K562 (cell line): Measurements from ENCODE around the gene DCLK1. TPM values are rescaled to one million over a fixed set of nuclear protein-coding genes. Genes with fewer than 3 reads are reported as not detected.

Experiments
- ATAC-seq: fragments of 200-7000 bp; cut with Tn5 transposase; 3 replicates; pipeline ENCODE4 v1.9.1; 2020; ENCODE audit warnings: moderate library complexity
- BruUV-seq: library from RNA; stranded (reverse); fragments of 400-500 nt; replicated peaks from 2 replicates; lab custom pipeline; 2021; lab: Mats Ljungman, UMichigan
- CTCF ChIA-PET: fragments of 300-600 bp; formaldehyde crosslinking; extraction: SDS; loops from one replicate; lab custom pipeline; 2021; ENCODE audit warnings: low intra/inter-chr PET ratio; lab: Yijun Ruan, JAX
- POLR2A ChIA-PET: fragments of 300-600, 350-650 bp; sonication (Branson Sonifier 250); formaldehyde crosslinking; extraction: SDS; loops from one replicate; lab custom pipeline; 2021; ENCODE audit warnings: antibody characterized with exemption, inconsistent platforms; lab: Yijun Ruan, JAX
- DNase-seq, 4 experiments: peaks; one replicate each; pipeline versions ENCODE4 v3.0.0 to v3.0.0-alpha.2; 2011 to 2018; ENCODE audit warnings: low spot score in 3 of 4, mixed read lengths in 3 of 4; ENCODE audit errors: extremely low read depth in 1 of 4
- FAIRE-seq: peaks from 2 replicates; lab custom pipeline; 2011; peaks lifted over from hg19 to GRCh38; lab: Jason Lieb, UNC
- H2AFZ ChIP-seq: 2 replicates; pipeline ENCODE4 v1.6.0; 2011; ENCODE audit warnings: low read depth, low read length, control low read depth, inconsistent platforms
- H3K27ac ChIP-seq: fragments of 200-600 bp; 3 replicates; pipeline ENCODE4 v1.8.0; 2011; ENCODE audit warnings: low read depth, mild to moderate bottlenecking, control low read depth, inconsistent platforms, low read length, moderate library complexity, mixed read lengths; ENCODE audit errors: extremely low read depth
- H3K27me3 ChIP-seq, 2 experiments: fragments of 300-600 bp in 1 of 2; 2 replicates in 1 of 2; 3 replicates in 1 of 2; pipeline versions ENCODE4 v1.6.0 to v1.8.0; 2011; ENCODE audit warnings: inconsistent platforms in 2 of 2, low read length in 2 of 2, mild to moderate bottlenecking in 1 of 2, mixed read lengths in 1 of 2, moderate library complexity in 1 of 2; ENCODE audit not compliant: control insufficient read depth in 2 of 2, insufficient read depth in 2 of 2
- H3K36me3 ChIP-seq: fragments of 300-600 bp; 3 replicates; pipeline ENCODE4 v1.8.0; 2011; ENCODE audit warnings: mild to moderate bottlenecking, low read length, inconsistent platforms; ENCODE audit not compliant: control insufficient read depth, insufficient read depth
- H3K4me1 ChIP-seq, 2 experiments: fragments of 200-600 bp in 1 of 2; replicated peaks in 1 of 2; 2 replicates in 1 of 2; 3 replicates in 1 of 2; pipeline versions ENCODE4 v1.5.1 to v1.8.0; 2011; ENCODE audit warnings: inconsistent platforms in 2 of 2, low read length in 2 of 2, mild to moderate bottlenecking in 1 of 2, mixed read lengths in 1 of 2, moderate library complexity in 1 of 2; ENCODE audit not compliant: control insufficient read depth in 2 of 2, insufficient read depth in 2 of 2
- H3K4me2 ChIP-seq: 2 replicates; pipeline ENCODE4 v1.6.1; 2011; ENCODE audit warnings: low read length, control low read depth, inconsistent platforms, mixed read lengths; ENCODE audit not compliant: insufficient read depth
- H3K4me3 ChIP-seq: fragments of 200-600 bp; sonication (generic), shearing (Covaris generic); 2 replicates; pipeline ENCODE4 v1.5.1; 2016; ENCODE audit warnings: control low read depth, inconsistent platforms
- H3K79me2 ChIP-seq: fragments of 200-600 bp; 3 replicates; pipeline ENCODE4 v1.8.0; 2011; ENCODE audit warnings: low read length, inconsistent platforms; ENCODE audit not compliant: control insufficient read depth, insufficient read depth
- H3K9ac ChIP-seq, 2 experiments: 2 replicates each; pipeline versions ENCODE4 v1.6.0 to v1.6.1; 2011; ENCODE audit warnings: low read depth in 2 of 2, low read length in 2 of 2, control low read depth in 1 of 2, inconsistent platforms in 1 of 2, mild to moderate bottlenecking in 1 of 2, mixed read lengths in 1 of 2; ENCODE audit not compliant: insufficient read depth in 1 of 2
- H3K9me1 ChIP-seq: one replicate; pipeline ENCODE4 v1.6.0; 2011; ENCODE audit warnings: inconsistent platforms, mild to moderate bottlenecking, low read length, moderate library complexity; ENCODE audit not compliant: control insufficient read depth, insufficient read depth
- H3K9me3 ChIP-seq: replicated peaks from 2 replicates; pipeline ENCODE4 v1.5.1; 2011; ENCODE audit warnings: low read depth, low read length, inconsistent platforms; ENCODE audit not compliant: control insufficient read depth, insufficient read depth
- H4K20me1 ChIP-seq: replicated peaks from 2 replicates; pipeline ENCODE4 v1.6.1; 2011; ENCODE audit warnings: low read length, inconsistent platforms, mixed read lengths; ENCODE audit not compliant: control insufficient read depth, insufficient read depth
- FOXM1 ChIP-seq, 2 experiments: fragments of 450-650 bp in 1 of 2; sonication (generic) in 1 of 2; formaldehyde crosslinking in 1 of 2; IDR thresholded peaks; 2 replicates each; pipeline versions ENCODE4 v1.6.1 to v1.9.0; 2017 to 2022; ENCODE audit warnings: low read depth in 2 of 2, mild to moderate bottlenecking in 2 of 2, missing genetic modification reagents in 1 of 2, moderate library complexity in 1 of 2
- FOXO4 ChIP-seq: fragments of 450-650 bp; formaldehyde crosslinking; IDR thresholded peaks from 2 replicates; pipeline ENCODE4 v1.4.0; 2020; ENCODE audit warnings: mild to moderate bottlenecking, moderate library complexity
- XRCC5 ChIP-seq: fragments of 200-400 bp; formaldehyde crosslinking; IDR thresholded peaks from 2 replicates; pipeline ENCODE4 v1.6.1; 2017; ENCODE audit warnings: low read depth, mild to moderate bottlenecking, low read length
- YBX1 ChIP-seq: fragments of 450-650 bp; IDR thresholded peaks from 2 replicates; pipeline ENCODE4 v1.7.1; 2016; ENCODE audit warnings: mild to moderate bottlenecking
- ZBTB5 ChIP-seq: fragments of 450-650 bp; IDR thresholded peaks from 2 replicates; pipeline ENCODE4 v1.6.1; 2017; ENCODE audit warnings: antibody characterized with exemption
- ZBTB9 ChIP-seq: fragments of 450-650 bp; formaldehyde crosslinking; IDR thresholded peaks from 2 replicates; pipeline ENCODE4 v1.4.0; 2020; ENCODE audit warnings: mild to moderate bottlenecking, moderate library complexity
- ZKSCAN1 ChIP-seq: fragments of 150-350 bp; IDR thresholded peaks from 2 replicates; pipeline ENCODE4 v1.6.1; 2016; ENCODE audit warnings: low read depth, low read length
- ZNF3 ChIP-seq: fragments of 250-450 bp; sonication (Bioruptor Pico); IDR thresholded peaks from 2 replicates; pipeline ENCODE4 v1.5.0; 2021; ENCODE audit warnings: mild to moderate bottlenecking, moderate library complexity
- ZNF449 ChIP-seq: fragments of 250-450 bp; sonication (Bioruptor Pico); IDR thresholded peaks from 2 replicates; pipeline ENCODE4 v1.8.0; 2022; ENCODE audit warnings: moderate library complexity, mild to moderate bottlenecking, inconsistent platforms
- ZNF512 ChIP-seq: IDR thresholded peaks from 2 replicates; pipeline ENCODE4 v1.6.1; 2016; ENCODE audit warnings: missing genetic modification characterization, missing compliant biosample characterization
- WGBS: fragments of 100-300 bp; shearing (Covaris generic); methylation state at CpG from one replicate; pipeline ENCODE4 v1.1.6; 2016; ENCODE audit warnings: low coverage, mixed read lengths; ENCODE audit not compliant: insufficient coverage; ENCODE audit errors: missing lambda C conversion rate; 5-methylcytosine and 5-hydroxymethylcytosine counted together
- in situ Hi-C: fragments of 300-500 bp; cut with MboI; formaldehyde crosslinking; loops from 4 replicates; pipeline ENCODE4 v1.15.0; 2018; ENCODE audit warnings: inconsistent platforms, mixed read lengths
- intact Hi-C: fragments of 100-400 bp; cut with micrococcal nuclease; formaldehyde crosslinking; loops from 2 replicates; pipeline ENCODE4 v1.14.2; 2022
- polyA plus RNA-seq, 8 experiments: library from polyadenylated mRNA; depleted of rRNA in 4 of 8; stranded (reverse) in 5 of 8; unstranded in 3 of 8; fragments of >200 nt; fragmentation: Nextera tagmentation in 2 of 8; fragmentation: Illumina TruSeq in 1 of 8; extraction: Ambion mirVana in 2 of 8; extraction: Trizol in 1 of 8; gene quantifications; 2 replicates each; pipeline versions ENCODE4 v1.2.1 to v1.2.3, GENCODE V29; 2011 to 2014; ENCODE audit warnings: inconsistent platforms in 1 of 8, missing spikeins in 1 of 8
- total RNA-seq, 7 experiments: library from RNA; depleted of rRNA in 6 of 7; stranded (reverse); fragments of >200 nt in 6 of 7; fragmentation: Illumina TruSeq in 2 of 7; extraction: Trizol in 2 of 7; gene quantifications; 2 replicates each; pipeline versions ENCODE4 v1.2.1 to v1.2.3, GENCODE V29; 2011 to 2021; ENCODE audit warnings: low replicate concordance in 1 of 7

Gene DCLK1
- total and polyA plus RNA-seq, 9 of the 15 experiments (the other 6 are each of a cell fraction or from before 2014, with no cell fraction given), result 0.07 TPM; not detected in 8

GRCh38 chr13:35767256-35767976 lies 363.8 kb downstream of the DCLK1 start (continued):
- TF ChIP-seq ZNF449 (no peak), ZBTB5 (no peak), ZNF3 (no peak), XRCC5 (no peak)

GRCh38 chr13:35766663-35767062 lies 364.5 kb downstream of the DCLK1 start:
- Histone ChIP-seq H2AFZ (no peak overlapping the region), H3K27ac (no peak overlapping the region), H3K27me3 (no peaks in the 10 kb centered on the region), H3K9me3 (no peaks in the 10 kb centered on the region), H3K4me1 (no peaks in the 10 kb centered on the region), H3K4me3 (no peak overlapping the region), H4K20me1 (no peaks in the 10 kb centered on the region), H3K4me2 (no peak overlapping the region), H3K36me3 (no peaks in the 10 kb centered on the region)
- POLR2A ChIA-PET, result no interaction called here
- FAIRE-seq, result no peak
- ATAC-seq, result no peak
- CTCF ChIA-PET, result no interaction called here
- intact Hi-C loops, result no loop called here
- WGBS, result 0% methylated on average over 2 of the region's 2 CpGs
- no peak for DNase-seq
- BruUV-seq, result no TSS peak
- TF ChIP-seq ZNF512 (tag) (peak; percentile 85), YBX1 (no peak), ZBTB9 (no peak), ZKSCAN1 (no peak), FOXO4 (CRISPR knock-in tag) (no peak), FOXM1 (IDR thresholded peaks at IDR 0.05; ENCODE audit: low read depth) (no peak), FOXM1 (CRISPR knock-in tag; IDR thresholded peaks at IDR 0.05; ENCODE audit: low read depth) (no peak)
- TF ChIP-seq, all 486 proteins: peak for 1
- Histone ChIP-seq H3K9me1 (no peaks in the 10 kb centered on the region), H3K79me2 (no peaks in the 10 kb centered on the region), H3K9ac (no peak overlapping the region)
- in situ Hi-C loops, result no loop called here
